Panc1 (cell line): ENCODE data around the gene SP110.

Source experiments
- CTCF ChIP-seq: fragments of 450-650 bp; IDR thresholded peaks from 2 replicates; pipeline ENCODE4 v1.5.1; 2017; ENCODE audit warnings: mild to moderate bottlenecking
- SIN3A ChIP-seq: IDR thresholded peaks from 2 replicates; pipeline ENCODE4 v1.6.1; 2012; ENCODE audit warnings: low read depth, mild to moderate bottlenecking, low read length, moderate library complexity, borderline replicate concordance; ENCODE audit not compliant: insufficient read depth

- TF ChIP-seq CTCF (no peak), SIN3A (no peak)
Observed at GRCh38 chr2:230135130-230135525, 84.7 kb downstream of the SP110 start.
